Measurements from ENCODE around the gene CD164.

Gene CD164
- 214 to 219 reads per million in 2 donors for total RNA-seq

DNA sequence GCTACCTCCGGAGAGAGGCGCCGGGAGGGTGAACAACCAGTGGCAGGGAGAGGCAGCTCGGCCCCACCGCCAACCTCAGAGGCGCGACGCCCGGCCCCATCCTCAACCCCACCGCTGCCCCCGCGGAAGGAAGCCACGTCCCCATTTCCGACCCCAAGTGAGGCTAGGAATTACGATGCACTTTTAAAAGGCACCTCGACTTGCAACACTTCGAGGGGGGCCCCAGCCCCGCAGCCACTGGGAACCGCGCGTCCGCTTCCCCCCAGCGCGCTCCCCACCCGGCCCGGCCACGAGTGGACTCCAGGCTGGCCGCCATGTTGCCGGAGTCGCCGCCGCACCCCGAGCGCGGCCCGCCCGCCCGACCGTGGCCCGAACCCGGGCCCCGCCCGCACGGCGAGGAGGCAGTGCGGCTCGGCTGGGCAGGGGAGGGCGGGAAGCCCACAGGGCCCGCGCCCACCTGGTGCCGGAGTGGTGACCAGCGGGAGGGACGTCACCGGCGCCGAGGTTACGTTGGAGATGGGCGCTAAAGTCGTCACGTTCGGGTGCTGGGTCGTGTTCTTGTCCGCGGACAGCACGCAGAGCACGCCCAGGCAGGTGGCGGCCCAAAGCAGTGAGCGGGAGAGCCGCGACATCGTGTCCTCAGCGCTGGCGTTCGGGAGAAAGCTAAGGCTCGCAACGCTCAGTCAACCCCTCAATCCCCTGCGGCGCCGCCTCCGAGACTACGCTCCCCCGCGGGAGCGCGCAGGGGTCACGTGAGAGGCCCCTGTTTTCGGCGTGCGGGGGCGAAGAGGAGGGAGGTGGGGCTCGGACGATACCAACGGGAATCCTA lies at the start of gene CD164:
TSS of gene CD164 (minus strand) at position 721 of the 829 bp plus-strand sequence. CDS start at position 632, 89 bp downstream.
- DNase-seq: peak; percentile 91

- no peak for DNase-seq
Measured at GRCh38 chr6:109429496-109429895, 47.2 kb upstream of the CD164 start.

- no peak for DNase-seq
Measured at GRCh38 chr6:109428889-109429477, 46.7 kb upstream of the CD164 start.

- DNase-seq: no peak
Measured at GRCh38 chr6:109424946-109425345, 42.7 kb upstream of the CD164 start.

- DNase-seq: no peak
Measured at GRCh38 chr6:109421184-109421583, 38.9 kb upstream of the CD164 start.

GRCh38 chr6:109420751-109421150 lies 38.5 kb upstream of the CD164 start:
- no peak for DNase-seq

- no peak for DNase-seq
Measured at GRCh38 chr6:109417646-109418045, 35.4 kb upstream of the CD164 start.

DNA sequence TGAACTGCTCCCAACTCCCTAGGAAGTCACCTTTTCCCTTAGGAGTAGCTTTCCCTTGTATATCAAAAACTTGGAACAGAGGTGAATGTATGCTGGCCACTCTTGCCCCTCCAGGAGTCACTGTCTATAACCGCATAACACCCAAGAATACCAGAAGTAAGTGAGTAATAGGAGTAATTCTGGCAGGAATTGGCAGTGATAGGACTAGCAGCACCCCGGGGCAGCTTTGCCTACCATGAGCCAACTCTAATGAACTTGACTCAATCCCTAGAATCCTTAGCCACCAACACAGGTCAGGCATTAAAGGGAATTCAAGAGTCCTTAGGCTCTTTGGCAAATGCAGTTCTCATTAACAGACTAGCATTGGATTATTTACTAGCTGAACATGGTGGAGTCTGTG lies 28.8 kb upstream of the CD164 start:
- no peak for DNase-seq

- no peak for DNase-seq
Measured at GRCh38 chr6:109406196-109406595, 23.9 kb upstream of the CD164 start.

DNA sequence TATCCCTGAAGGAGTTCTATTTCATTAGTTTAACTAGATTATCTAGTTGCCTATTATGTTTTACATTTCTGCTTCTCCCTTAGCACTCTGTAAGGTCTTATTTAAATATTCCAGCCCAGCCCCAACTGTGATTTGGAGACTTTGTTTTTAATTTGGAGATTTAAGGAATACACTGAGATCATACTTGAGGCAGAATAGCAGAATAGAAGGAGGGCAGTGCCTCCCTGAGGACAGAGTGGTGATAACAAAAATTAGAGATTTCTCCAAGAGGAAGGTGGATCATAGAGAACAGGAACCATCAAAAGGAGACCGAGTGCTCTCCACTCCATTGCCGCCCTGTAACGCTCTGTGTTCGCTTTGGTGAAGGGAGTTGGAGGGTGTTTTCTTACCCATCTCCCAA lies 14.8 kb upstream of the CD164 start:
- no peak for DNase-seq

- no peak for DNase-seq
Measured at GRCh38 chr6:109396046-109396718, 13.9 kb upstream of the CD164 start.

- no peak for DNase-seq
Measured at GRCh38 chr6:109393886-109394281, 11.6 kb upstream of the CD164 start.

DNA sequence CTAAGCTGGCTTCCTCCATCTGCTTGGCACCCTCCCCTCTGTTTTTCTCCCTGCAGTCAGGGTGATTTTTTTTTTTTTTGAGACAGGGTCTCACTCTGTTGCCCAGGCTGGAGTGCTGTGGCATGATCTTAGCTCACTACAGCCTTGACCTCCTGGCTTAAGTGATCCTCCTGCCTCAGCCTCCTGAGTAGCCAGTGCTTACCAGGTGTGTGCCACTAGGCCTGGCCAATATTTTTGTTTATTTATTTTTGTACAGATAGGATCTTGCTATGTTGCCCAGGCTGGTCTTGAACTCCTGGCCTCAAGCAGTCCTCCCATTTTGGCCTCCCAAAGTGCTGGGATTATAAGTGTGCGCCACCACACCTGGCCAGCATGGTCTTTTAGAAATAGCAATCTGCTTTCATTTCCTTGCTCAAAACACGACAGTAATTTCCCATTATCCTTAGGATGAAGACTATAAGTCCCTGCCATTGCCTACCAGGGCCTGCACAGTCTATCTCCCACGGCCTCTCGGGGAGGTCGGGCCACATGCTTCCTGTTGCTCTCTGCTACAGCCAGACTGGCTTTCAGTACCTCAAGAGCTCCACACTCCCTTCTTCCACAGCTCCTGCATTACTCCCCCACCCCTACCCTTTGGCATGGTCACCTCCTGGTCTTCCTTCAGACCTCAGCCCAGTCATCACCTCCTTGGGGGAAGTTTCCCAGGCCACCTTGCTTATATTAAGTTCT lies 11.1 kb upstream of the CD164 start:
- DNase-seq: no peak

GRCh38 chr6:109389650-109390274 lies 7.5 kb upstream of the CD164 start:
- DNase-seq: no peak

DNA sequence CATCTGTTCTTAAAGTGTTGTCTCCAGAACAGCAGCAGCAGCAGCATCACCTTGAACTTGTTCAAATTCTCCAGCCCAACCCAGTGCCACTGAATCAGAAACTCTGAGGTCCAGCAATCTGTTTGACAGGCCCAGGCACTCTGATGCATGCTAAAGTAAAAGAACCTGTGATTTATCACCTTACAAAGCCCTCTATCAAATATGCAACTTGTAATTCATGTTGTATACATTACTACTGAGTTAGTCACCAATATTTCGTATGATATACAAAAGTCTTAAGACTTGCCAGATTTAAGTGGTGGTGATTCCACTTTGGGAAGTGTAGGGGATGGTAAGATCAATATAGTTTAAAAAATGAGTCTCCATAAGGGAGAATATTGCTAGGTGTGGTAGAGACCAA lies 6.0 kb upstream of the CD164 start:
- DNase-seq: no peak

- DNase-seq: no peak
Measured at GRCh38 chr6:109383438-109383940, 1.2 kb upstream of the CD164 start.

DNA sequence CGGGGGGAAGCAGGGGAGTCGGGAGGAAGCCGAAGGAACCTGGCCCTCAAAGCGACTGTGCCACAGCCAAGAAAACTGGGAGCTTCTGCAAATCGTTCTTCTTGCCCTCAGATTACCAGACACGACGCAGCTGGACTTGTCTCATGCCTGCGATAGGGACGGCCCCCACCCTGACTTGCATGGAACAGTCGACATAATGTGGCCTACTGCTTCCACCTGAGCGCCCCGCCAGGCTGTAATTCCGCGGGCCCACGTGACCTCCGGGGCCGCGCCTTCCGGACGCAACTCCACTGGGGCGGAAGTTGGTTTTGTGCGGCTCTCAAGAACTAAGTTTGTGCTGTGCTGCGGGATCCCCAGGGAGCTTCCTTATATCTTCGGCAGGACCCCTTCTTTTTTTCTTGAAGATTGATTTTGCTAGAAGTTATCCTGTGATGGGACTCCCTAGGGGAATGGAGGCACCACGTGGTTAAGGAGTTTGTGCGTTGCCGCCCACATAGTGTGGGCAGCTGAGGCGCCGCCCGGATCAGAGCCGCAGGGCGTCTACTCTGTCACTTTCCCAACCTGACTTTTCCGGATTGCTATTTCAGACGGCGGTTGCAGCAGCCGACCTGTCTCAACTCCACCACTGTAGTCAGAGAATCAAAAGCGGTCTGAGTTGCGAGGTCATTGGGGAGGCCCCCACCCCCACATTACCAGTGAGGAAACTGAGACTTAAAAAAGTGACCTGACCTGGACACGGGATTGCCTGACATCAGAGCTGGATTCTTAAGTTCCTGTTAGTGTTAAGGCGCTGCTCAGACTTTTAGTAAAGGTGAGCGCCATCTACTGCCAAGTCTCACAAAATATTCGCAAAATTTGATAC lies 540 bp upstream of the CD164 start:
- peak; percentile 82 for DNase-seq

DNA sequence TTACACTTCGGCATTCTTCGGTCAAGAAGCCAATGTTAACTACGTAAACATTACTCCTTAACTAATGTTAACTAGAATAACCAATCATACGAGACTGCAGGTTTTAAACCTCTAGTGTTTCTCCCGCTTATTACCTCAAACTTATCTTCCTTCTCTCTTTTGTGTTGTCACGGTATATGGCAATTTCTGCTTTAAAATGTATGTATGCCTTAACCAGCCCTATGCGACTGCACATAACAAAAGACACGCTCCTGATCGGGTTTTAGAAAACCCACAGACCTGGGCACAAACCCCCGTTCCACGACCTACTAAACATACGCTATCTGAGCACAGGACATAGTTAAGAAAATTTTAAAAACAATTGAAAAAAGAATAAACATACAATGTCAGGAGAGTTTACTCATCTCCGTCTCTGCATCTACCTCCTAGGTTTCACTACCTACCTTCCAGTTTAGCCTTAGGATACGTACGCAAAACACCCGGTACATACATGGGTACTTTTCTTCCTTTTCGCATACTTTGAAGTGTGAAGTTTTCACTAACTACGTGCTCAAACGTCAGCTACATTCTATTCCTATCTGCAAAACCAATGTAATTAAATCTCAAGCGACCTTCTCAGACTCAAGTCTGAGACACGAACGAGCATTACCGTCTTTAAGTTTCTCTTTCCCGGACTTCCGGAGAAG lies 1.1 kb downstream of the CD164 start:
- no peak for DNase-seq

DNA sequence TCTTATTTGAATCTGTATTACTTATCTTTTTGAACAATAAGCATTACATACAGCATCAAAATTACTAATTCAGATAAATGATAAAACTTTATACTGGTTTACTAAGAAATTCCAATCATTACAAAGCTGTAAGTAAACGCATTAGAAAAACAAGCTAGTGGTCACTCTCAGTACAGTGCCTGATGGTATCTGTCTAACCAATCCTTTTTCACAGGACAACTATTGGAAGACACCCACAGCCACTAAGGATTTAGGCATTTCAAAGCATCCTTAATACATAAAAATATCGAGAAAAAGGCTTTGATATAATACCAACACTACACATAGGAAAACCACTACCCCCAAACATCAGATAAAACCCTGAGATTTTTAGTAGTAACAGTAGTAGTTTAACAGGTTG lies 2.6 kb downstream of the CD164 start:
- no peak for DNase-seq

GRCh38 chr6:109377717-109378116 lies 4.5 kb downstream of the CD164 start:
- DNase-seq: no peak

Measured in activated gamma-delta T cell (primary cell).